ENCODE data around the gene FADS6. TPM values are rescaled to one million over a fixed set of nuclear protein-coding genes. Genes with fewer than 3 reads are reported as not detected.

FADS6 gene
- total and polyA plus RNA-seq, 2 of the 13 experiments (the other 11 are each of a cell fraction or from before 2014, with no cell fraction given) = 0.11 TPM

DNA sequence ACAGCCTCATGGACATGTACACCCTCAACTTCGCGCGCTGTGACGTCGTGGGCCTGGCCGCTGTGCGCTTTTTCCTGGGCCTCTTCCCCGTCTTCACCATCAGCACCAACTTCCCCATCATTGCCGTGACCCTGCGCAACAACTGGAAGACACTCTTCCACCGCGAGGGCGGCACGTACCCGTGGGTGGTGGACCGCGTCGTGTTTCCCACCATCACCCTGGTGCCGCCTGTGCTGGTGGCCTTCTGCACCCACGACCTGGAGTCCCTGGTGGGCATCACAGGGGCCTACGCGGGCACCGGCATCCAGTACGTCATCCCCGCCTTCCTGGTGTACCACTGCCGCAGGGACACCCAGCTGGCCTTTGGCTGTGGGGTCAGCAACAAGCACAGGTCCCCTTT is 57.2 kb downstream of the FADS6 start:
- DNase-seq (ENCODE audit: low spot score) (no peak), ATAC-seq (no peak), FAIRE-seq (no peak)
- H3K4me1 ChIP-seq (ENCODE audit: insufficient read depth, low read length) = peaks cover 19% of the 10 kb centered on the region
- in situ Hi-C loops (cut with HindIII; ENCODE audit: extremely low pct_ligation_motif_present, low pct_unique_long_range_greater_than_20kb) = no loop called here
- H3K79me2 ChIP-seq (ENCODE audit: insufficient read depth, low read length) = no peaks in the 10 kb centered on the region
- intact Hi-C loops (cut with micrococcal nuclease; ENCODE audit: unreplicated experiment) = no loop called here
- no peak overlapping the region for H3K27ac ChIP-seq (ENCODE audit: extremely low read length, insufficient read depth, low read length)
- no peak overlapping the region for H3K4me3 ChIP-seq (replicated peaks in 1 of 3; ENCODE audit: insufficient read depth in 1 of 3, low read depth in 2 of 3, low read length in 3 of 3)
- ChIA-PET CTCF (ENCODE audit: low intra/inter-chr PET ratio, low total read pairs) (no interaction called here), POLR2A (no interaction called here)
- H3K36me3 ChIP-seq (replicated peaks in 1 of 2; ENCODE audit: control insufficient read depth in 1 of 2, insufficient read depth in 2 of 2, low read length in 2 of 2) = peaks cover 3% of the 10 kb centered on the region in 2 experiments; a peak in 1 of 5 replicates
- H4K20me1 ChIP-seq (ENCODE audit: insufficient read depth, low read length) = no peaks in the 10 kb centered on the region
- no peak overlapping the region for H3K4me2 ChIP-seq (ENCODE audit: low read depth, low read length)
- H3K9me3 ChIP-seq (ENCODE audit: low read length) = no peaks in the 10 kb centered on the region
- no peak for TF ChIP-seq ZBTB33 (CRISPR knock-in tag; IDR thresholded peaks at IDR 0.05)
- no peak for TF ChIP-seq NR2C2 (CRISPR knock-in tag; IDR thresholded peaks at IDR 0.05; ENCODE audit: borderline replicate concordance)
- TF ChIP-seq CBX2 (IDR thresholded peaks at IDR 0.05; ENCODE audit: low read depth, low read length) = no peak
- TF ChIP-seq CBX2 (CRISPR knock-in tag; IDR thresholded peaks at IDR 0.05; ENCODE audit: low read depth) = no peak
- TF ChIP-seq RERE (CRISPR knock-in tag; IDR thresholded peaks at IDR 0.05; ENCODE audit: low read depth) = no peak
- TF ChIP-seq ZNF326 (CRISPR knock-in tag; IDR thresholded peaks at IDR 0.05; ENCODE audit: borderline replicate concordance) = no peak
- TF ChIP-seq REXO4 (CRISPR knock-in tag; IDR thresholded peaks at IDR 0.05; ENCODE audit: borderline replicate concordance) = no peak
- no peak for TF ChIP-seq ZNF280B (CRISPR knock-in tag; IDR thresholded peaks at IDR 0.05; ENCODE audit: borderline replicate concordance)
- TF ChIP-seq TSC22D2 (CRISPR knock-in tag; IDR thresholded peaks at IDR 0.05; ENCODE audit: borderline replicate concordance) = no peak
- no peak for TF ChIP-seq TGIF2 (CRISPR knock-in tag; IDR thresholded peaks at IDR 0.05)
- no peak overlapping the region for H2AFZ ChIP-seq (ENCODE audit: low read length)
- no TSS peak for BruUV-seq (replicated peaks)
- H3K9ac ChIP-seq (ENCODE audit: insufficient read depth, low read depth, low read length) = no peak overlapping the region
- WGBS (ENCODE audit: low lambda C conversion rate) = 93% methylated on average over 26 of the region's 26 CpGs
- H3K27me3 ChIP-seq (ENCODE audit: control insufficient read depth in 1 of 2, insufficient read depth in 2 of 2, low read length in 2 of 2) = no peaks in the 10 kb centered on the region
